ACHN (cell line): ENCODE data around the gene DVL1.
"Not testable (repeated sequence)": the region's sequence is repeated elsewhere in the genome, so short reads cannot be mapped to it uniquely, and the experiment has no call there.

Experiments used
- DNase-seq: peaks from one replicate; pipeline ENCODE4 v3.0.0-alpha.2; 2015
- in situ Hi-C: cut with HindIII; loops from 2 replicates; pipeline ENCODE4 v1.10.0; 2017; ENCODE audit warnings: low sequenced_read_pairs, low pct_ligation_motif_present, low pct_unique_long_range_greater_than_20kb

The DVL1 gene

GRCh38 chr1:1320666-1321448, 28.4 kb downstream of the DVL1 start:
- in situ Hi-C loops, result no loop called here
- no peak for DNase-seq

DNA sequence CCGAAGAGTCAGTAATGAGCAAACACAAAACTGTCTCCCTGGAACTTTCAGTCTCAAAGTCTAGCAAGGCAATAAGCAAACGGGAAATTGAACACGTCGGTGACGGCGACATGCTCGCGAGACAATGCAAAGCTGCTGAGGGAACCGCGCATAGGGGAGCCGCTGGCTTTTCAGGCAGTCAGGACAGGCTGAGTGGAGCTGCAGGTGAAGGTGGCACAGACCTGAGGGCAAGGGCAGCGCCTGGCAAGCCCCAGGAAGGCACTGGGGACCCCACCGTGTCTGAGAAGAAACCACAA, 29.6 kb downstream of the DVL1 start:
- no peak for DNase-seq
- in situ Hi-C loops, result no loop called here

DNA sequence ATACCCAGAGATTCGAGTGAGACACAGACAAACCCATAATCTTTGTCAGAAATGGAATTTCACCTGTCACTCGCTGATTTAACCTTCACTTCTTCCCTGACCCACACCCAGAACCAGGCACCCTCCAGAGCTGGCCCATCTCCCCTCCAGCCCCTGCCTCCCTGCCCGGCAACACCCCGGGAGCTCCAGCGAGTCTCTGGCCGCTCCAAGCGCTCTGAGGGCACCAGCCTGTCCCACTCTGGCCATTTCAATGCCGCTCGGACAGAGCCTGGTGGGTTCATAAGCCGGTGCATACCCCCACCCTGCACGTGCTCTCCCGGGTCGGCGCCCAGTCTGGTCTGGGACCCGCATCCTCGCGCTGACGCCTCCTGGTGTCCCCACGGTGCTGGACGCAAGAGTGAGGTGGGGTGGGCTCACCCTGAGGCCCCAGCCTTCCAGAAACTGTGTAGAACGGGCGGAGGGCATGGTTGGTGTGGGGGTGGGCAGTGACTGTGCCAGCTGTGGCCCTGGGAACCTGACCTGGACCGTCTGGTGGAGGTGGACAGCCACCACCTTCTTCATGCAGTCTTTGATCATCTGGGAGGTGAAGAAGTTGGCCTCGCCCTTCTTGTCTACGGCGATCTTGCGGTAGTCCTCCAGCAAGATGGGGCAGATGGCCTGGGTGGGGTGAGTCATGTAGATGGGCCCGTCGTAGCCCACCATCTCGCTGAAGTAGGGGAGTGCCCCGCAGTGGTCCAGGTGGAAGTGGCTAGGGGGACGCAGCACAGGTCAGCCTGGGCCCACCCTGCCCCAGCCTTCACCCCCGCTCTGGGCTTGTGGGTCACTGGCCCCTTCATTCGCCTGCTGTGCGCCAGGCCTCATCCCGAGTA, 30.2 kb downstream of the DVL1 start:
- no peak for DNase-seq

GRCh38 chr1:1318131-1318652, 31.0 kb downstream of the DVL1 start:
- peak; percentile 83 for DNase-seq
- in situ Hi-C loops, result no loop called here

More for the DNA sequence above, 30.2 kb downstream of the DVL1 start:
- in situ Hi-C loops, result no loop called here

GRCh38 chr1:1317420-1317819, 31.8 kb downstream of the DVL1 start:
- in situ Hi-C loops, result no loop called here
- DNase-seq, result no peak

DNA sequence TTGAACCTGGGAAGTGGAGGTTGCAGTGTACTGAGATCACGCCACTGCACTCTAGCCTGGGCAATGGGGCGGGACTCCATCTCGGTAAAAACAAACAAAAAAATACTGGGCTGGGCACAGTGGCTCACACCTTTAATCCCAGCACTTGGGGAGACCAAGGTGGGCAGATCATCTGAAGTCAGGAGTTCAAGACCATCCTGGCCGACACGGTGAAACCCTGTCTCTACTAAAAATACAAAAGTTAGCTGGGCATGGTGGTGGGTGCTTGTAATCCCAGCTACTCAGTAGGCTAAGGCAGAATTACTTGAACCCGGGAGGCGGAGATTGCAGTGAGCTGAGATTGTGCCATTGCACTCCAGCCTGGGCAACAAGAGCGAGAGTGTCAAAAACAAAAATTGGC, 33.0 kb downstream of the DVL1 start:
- in situ Hi-C loops, result not testable (repeated sequence)

GRCh38 chr1:1315435-1315954, 33.7 kb downstream of the DVL1 start:
- no peak for DNase-seq
- in situ Hi-C loops, result no loop called here

More for the DNA sequence above, 33.0 kb downstream of the DVL1 start:
- not testable (repeated sequence) for DNase-seq

DNA sequence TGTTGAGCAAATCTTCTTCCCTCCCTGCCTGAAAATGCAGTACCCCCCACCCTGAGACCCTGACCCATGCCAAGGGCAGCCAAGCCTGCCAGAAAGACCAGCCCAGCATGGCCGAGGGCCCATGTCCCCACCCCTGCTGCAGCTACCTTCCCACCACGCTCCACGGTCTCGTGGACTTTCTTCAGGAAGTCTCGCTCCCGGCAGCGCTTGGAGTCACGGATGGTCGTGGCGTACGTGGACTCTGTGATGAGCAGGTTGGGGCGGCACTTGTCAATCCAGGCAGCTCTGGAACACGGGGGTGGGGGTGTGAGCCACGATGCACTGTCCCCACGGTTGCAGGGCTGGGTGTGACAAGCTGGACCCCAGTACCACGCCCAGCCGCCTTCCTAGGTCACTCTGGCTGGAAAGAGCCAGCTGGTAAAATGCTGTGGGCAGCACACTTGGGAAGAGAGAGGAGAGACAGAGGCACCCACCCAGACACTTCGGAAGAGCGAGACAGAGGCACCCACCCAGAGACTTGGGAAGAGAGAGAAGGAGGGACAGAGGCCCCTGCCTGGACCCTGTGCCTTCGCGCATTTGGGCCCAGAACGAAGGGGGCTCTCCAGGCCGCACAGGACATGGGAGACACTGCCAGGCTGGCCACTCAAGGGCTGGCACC, 34.4 kb downstream of the DVL1 start:
- DNase-seq, result no peak
- in situ Hi-C loops, result no loop called here

DNA sequence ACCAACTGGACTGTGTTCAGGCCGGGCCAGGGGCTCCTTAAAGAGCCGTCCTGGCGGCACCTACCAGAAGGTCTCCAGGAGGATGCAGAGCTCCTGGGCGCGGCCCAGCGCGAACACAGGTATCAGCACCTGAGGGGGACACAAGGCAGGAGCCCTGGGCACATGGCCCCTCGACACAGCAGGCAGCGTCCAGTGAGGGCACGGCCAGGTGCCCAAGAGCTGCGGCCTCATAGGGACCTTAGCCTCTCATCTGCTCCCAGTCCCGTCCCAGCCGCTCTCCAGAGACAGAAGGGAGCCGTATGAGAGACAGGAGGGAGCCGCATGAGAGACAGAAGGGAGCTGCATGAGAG, 35.0 kb downstream of the DVL1 start:
- no peak for DNase-seq
- in situ Hi-C loops, result no loop called here

DNA sequence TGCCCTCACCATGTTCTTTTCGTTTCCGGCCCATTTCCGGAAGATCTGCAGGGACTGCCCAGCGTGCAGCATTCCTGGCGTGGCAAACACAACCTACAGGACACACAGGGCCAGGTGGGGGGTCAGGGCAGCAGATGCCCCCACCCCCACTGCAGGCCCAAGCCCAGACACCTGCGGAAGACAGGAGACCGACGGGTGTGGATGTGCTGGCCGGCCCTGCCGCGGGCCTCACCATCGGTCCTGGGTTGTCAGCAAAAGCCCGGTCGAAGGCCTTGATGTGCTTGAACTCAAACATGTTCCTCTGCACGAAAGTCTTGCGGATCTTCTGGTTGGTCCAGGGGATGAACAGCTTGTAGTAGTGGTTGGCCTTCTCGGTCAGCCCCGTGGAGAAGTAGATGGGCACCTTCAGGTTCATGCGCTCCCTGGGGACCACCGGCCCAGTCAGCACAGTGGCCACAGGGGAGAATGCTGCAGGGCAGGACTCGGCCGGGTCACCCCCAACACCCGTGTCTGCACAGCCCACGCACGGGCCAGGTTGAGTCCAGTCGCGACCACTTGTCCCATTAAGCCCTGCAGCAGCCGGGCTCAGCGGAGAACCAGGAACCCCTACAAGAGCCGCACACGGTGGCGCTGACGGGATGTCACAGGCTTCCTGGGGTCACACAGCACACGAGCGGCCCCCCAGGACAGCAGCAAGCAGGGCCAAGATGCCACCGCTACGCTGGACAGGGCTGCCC, 35.5 kb downstream of the DVL1 start:
- in situ Hi-C loops, result no loop called here
- DNase-seq, result no peak

DNA sequence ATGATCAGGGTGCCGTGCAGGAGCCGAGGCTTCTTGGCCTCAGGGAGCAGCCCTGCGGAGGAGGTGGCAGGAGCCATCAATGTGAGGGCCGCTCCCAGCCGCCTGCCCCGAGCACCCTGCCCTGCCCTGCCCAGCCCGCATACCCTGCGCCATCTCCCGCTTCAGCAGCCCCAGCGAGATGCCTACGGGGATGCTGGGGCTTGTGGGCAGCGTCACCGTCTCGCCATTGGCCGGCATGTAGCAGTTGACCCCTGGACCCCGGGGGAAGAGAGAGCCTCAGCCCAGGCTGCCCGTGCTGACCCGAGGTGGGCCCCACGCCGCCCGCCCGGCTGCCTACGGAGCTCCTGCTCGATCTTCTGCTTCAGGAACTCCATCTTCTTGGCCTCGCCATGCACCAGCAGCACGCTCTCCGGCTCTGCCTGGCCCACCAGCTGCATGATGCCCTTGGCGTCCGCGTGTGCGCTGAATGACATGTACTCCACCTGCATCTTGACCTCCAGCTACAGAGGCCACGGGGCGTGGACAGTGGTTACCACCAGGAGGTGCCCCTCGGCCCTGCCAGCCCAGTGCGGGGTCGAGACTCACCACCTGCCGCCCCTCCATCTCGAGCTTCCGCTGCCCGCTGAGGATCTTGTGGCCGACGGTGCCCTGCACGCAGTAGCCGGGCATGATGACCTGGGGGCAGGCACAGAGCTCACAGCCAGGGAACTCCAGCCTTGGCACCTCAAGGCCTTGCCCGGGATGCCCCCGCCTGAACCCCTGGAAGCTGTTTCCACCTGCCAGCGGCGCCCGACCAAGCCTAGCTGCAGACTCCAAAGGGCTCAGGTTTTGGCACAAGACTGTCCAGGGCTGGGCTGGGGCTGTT, 36.5 kb downstream of the DVL1 start:
- in situ Hi-C loops, result no loop called here
- DNase-seq, result no peak

DNA sequence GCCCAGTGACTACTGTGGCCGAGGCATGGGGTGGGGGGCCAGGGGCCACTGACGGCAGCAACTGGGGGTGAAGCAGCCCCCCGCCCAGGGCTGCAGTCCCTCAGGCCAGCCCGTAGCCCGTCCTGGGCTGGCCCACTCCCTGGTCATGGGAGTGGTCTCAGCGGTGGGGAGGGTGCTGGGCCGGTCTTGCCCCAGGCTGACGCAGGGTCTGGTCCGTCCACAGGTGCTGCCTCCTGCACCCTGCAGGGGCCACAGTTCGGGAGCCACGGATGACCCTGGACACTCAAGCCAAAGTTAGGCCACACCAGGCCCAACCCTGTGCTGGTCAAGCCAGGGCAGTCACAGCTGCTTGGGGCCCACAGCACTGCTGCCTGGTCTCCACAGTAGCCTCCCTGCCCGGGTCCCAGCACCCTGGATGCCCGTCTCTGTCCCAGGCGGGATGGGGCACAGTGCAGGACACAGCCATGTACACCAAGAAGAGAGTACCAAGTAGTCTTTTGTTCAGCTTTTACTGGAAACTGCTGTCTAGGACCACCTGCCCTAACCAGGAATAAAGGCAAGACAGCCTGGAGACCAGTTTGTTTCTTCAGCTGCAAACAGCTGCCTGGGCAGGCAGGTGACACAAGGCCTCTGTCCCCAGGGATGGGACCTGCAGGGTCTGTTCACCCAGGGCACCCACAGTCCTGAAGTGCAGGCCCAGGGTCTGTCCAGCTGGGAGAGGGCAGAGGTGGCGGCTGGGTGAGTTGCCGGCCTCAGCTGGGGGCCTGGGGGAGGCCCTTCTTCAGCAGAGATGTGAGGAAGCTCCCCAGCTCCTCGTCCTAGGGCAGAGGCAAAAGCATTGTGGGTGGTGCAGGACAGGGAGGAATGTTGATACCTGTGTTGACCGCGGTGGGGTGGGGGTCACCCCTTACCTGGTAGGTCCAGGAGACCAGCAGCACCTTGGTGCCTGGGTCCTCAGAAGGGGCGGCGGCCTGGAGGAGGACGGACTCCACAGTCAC, 37.8 kb downstream of the DVL1 start:
- DNase-seq, result no peak
- in situ Hi-C loops, result no loop called here

- in situ Hi-C loops, result no loop called here
- DNase-seq, result no peak
Measured at GRCh38 chr1:1310476-1311053, 38.7 kb downstream of the DVL1 start.

- in situ Hi-C loops, result no loop called here
- DNase-seq, result no peak
Measured at GRCh38 chr1:1310109-1310385, 39.2 kb downstream of the DVL1 start.

DNA sequence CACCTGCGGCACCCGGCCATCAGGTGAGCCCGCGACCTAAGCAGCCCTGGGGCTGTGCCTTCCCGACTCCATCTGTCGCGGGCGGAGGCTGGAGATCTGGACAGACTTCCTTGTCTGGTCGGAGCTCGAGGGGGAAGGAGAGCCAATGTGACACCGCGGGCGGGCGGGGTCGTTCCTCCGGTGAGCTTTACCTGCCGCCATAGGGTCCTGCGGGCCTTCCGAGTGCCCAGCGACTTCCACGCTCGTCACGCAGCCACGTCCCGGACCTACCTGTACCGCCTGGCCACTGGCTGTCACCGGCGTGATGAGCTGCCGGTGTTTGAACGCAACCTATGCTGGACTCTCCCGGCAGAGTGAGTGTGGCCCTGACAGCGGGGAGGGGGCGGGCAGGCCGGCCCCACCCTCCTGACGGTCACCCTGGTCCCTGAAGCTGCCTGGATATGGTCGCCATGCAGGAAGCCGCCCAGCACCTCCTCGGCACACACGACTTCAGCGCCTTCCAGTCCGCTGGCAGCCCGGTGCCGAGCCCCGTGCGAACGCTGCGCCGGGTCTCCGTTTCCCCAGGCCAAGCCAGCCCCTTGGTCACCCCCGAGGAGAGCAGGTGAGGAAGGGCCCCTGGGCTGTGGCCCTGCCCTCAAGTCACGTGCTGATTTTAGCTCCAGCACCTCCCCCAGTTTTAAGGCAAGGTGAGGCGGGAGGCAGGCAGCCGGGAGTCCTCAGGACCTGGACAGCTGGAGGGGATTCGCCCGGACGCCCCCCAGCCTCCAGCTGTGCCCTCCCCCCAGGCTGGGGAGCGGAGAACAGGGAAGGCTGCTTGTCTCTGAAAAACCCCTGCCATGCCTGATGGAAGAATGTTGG, 39.7 kb downstream of the DVL1 start:
- in situ Hi-C loops, result no loop called here
- no peak for DNase-seq
